GM21619 (cell line): ENCODE measurements around the gene IL31RA.

ENCODE experiments used
- ATAC-seq: cut with Tn5 transposase; IDR thresholded peaks from one replicate; pipeline ENCODE4 v1.9.1; 2021; ENCODE audit not compliant: unreplicated experiment

IL31RA gene

DNA sequence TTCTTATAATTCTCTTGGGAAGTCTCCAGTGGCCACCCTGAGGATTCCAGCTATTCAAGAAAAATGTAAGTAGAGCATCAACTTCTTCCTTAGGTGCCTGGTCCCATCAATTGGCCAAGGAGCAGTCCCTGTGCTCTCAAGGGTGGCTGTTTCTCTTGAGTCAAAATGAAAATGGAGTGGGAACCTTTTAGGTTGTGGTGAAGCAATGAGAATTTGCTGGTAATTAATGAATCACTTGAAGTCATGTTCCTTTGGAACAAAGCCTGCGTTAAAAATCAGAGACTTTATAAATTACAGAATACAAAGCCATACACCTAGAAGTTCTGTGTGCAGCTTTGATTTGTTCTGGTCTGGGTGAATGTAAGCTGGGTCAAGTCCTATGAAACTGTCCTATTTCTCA lies 48.9 kb downstream of the IL31RA start:
- ATAC-seq = peak; percentile 41

- ATAC-seq = no peak
These were observed 49.6 kb downstream of the IL31RA start for GRCh38 chr5:55900776-55901175.

GRCh38 chr5:55902696-55903095 lies 51.5 kb downstream of the IL31RA start:
- ATAC-seq = no peak

DNA sequence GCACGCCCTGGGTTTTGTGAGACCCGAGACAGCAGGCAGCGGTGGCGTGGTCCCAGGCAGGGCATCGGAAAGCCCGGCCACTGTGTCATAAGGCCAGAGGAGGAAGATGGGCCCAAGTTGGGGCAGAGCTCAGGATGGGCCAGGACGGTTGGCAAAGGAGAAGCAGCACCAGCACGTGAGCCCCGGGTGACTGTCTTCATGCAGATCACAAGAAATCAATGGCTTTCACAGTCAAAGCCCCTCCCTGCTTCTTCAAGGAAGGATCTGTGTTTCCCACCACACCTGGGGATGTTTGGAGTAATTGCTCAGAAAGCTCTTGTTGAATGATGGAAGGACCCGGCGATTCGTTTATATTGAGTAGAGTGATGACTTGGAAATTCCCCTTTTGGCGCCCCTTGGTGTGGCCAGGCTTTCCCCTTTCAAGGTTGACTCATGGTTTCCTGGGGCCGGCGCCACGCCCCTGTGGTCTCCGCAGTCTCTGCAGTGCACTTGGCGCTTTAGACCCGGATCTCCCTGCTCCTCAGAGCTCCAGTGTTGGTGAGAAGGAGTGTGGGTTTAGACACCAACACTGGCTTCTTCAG lies 52.1 kb downstream of the IL31RA start:
- ATAC-seq = peak; percentile 85

DNA sequence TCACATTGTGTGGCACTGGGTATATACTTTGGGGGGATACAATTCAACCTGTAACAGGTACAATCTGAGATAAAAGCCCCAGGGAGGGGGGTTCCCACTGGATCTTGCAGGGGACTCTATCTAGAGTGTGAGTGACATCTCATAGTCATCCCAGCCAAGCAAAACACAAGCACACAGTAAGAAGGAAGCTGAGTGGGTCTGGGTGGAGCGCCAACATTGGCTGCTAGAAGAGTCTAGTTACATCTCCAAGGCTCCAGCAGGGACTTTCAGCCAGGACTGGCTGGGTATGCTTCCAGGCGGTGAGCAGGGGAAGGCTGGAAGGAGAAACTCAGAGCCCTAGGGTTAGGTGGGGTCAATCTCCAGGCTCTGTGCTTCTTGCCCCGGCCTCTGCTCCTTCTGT lies 53.0 kb downstream of the IL31RA start:
- no peak for ATAC-seq

DNA sequence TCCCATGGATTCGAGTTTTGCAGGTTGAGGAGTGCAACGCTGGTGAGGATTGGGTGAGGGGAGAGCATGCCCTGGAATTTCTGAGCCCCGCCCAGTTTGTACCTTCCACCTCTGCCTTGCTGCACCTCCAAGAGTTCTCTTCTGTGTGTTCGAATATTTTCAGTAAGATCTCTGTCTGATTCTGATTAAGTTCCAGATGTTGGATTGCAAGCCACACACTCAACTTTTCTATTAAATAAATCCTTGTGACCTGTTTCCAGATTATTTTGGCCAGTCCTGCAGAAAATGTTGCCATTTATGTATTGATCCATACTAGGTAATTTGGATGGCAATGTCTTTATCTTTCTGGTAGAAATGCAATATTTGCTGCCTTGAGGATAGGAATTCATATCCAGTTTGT lies 54.1 kb downstream of the IL31RA start:
- no peak for ATAC-seq

DNA sequence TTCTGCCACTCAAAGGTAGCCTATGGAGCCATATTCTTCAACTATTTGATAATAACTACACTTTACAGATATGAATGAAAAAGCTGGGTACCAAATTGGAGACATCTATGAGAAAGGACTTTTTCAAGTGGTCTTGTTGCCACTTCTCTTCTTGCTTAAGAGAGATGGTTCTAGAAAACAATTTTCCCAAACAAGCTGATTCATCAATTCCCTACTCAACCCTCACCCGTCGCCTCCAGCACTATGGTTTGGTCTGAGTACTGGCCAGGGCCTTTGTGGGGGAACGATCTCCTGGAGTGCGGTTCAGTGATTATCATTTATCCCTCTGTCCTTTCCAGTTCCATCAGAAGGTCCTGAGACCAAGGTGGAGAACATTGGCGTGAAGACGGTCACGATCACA lies 56.8 kb downstream of the IL31RA start:
- ATAC-seq = no peak

- no peak for ATAC-seq
These were observed 57.6 kb downstream of the IL31RA start for GRCh38 chr5:55908804-55909203.

- no peak for ATAC-seq
These were observed 60.9 kb downstream of the IL31RA start for GRCh38 chr5:55911784-55912653.

DNA sequence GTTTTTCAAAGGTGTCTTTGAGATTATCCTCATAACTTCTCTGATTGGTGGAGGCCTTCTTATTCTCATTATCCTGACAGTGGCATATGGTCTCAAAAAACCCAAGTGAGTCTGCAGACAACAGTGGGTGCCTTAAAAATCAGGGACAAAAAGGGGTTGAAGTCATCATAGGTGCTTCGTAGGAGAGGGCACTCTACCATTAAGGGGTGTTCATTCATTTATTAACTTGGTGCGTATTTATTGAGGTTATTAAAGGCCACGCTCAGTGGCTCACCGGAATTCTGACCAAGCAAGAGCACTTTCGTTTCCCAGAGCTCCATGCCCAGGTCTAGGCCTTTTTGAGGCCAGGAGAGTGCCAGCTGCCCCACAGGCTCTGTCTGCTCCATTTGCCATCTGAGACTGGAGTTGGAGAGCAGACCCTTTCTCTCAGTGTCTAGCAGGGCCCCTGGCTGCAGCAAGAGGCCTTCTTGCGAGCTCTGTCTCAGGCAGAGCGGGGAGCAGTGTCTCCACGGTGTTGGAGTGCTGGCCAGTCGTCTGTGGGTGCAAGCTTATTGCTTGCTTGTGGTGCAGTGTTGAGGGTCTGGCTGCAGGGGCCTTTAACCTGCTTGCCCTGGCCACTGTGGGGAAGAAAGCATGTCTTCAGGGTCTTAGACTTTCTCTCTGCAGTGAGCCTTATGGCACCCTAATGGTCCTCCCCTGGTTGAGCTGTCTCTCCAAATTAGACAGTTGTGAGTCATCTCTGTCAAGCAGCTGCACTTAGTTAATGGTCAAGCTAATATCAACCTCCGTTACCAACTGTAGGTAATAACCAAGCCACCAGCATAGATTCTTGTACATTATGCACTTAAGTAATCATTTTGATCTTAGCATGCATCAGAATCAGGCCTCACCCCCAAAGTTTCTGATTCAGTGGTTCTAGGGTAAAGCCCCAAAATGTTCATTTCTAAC lies 62.6 kb downstream of the IL31RA start:
- ATAC-seq = peak; percentile 95

DNA sequence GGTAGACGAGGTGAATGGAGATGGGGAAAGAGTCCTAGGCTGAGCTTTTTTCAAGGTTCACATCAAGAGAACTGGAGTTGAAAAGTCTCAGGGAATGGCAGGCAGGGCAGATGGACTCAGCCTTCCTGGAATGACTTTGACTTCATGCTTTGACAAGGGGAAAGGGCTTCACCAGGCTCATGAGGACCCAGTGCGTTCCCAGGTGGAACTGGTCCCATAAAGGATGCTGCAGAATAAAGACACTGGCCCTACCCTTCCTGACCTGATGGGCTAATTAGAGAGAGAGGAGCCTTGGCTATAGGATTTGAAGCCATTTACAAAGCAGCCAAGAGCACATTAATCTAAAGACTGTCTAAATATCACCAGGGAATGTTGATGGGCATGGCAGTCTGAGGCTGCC lies 63.8 kb downstream of the IL31RA start:
- ATAC-seq = no peak

DNA sequence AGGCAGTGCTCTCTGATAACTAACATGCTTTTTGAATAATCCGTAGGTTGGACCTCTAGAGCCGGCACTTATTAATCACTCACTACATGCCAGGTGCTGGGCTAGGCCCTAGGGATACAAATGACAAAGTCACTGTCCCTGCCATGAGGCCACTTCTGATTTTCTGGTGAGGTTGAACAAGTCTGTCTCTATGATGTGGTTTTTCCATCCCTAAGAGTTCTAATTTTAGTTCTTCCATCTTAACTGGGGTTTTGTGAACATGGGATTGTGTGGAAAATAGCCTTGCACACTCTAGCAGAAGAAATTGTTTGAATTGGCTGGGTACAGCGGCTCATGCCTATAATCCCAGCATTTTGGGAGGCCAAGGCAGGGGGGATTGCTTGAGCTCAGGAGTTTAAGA lies 64.6 kb downstream of the IL31RA start:
- ATAC-seq = no peak

DNA sequence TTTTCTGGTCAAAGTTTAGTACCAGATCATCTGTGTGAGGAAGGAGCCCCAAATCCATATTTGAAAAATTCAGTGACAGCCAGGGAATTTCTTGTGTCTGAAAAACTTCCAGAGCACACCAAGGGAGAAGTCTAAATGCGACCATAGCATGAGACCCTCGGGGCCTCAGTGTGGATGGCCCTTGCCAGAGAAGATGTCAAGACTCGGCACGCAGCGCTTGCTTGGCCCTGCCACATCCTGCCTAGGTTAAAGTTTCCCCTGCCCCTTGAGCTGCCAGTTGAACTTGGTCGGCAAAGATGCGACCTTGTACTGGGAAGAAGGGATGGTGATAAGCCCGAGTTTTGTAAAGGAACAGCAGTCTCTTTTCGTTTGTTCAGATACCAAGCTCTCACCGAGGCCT lies 65.8 kb downstream of the IL31RA start:
- ATAC-seq = no peak

GRCh38 chr5:55917402-55918086 lies 66.4 kb downstream of the IL31RA start:
- no peak for ATAC-seq

- ATAC-seq = no peak
These were observed 67.2 kb downstream of the IL31RA start for GRCh38 chr5:55918087-55919035.

DNA sequence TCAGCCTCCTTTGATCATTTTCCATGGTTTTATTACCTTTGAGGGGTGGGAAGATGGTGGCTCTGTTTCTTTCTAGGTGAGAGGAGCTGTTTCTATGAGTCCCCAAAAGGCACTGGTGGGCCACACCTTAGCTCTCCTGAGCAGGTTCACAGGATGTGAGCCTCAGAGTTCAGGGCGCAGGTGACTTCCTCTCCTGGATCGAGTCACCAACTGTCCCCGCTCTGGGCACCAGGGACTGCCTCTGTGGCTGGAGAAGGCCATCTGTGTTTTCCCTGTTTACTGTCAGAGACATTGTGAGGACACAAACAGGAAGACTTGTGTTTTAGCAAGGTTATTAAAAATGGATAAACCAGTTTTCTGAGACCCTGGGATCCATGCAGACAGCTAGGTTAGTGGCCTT lies 68.5 kb downstream of the IL31RA start:
- ATAC-seq = no peak

GRCh38 chr5:55920784-55921183 lies 69.6 kb downstream of the IL31RA start:
- no peak for ATAC-seq

DNA sequence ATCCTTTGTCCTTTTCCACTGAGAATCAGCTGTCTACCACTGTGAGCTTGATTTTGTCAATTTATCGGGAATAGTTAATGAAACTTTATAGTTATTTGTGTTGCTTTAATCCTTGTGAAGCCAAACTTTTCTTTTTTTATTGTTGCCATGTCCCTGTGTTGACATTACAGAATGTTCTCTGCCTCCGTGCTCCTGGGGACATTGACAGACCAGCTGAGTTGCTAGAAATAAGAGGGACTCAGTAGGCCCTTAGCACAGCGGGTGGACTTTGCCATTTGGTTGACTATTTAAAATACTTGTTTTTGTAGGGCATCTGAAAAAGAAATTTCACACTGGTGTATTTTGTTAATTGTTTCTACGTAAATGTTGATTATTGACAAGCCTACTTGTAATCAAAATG lies 70.5 kb downstream of the IL31RA start:
- no peak for ATAC-seq

DNA sequence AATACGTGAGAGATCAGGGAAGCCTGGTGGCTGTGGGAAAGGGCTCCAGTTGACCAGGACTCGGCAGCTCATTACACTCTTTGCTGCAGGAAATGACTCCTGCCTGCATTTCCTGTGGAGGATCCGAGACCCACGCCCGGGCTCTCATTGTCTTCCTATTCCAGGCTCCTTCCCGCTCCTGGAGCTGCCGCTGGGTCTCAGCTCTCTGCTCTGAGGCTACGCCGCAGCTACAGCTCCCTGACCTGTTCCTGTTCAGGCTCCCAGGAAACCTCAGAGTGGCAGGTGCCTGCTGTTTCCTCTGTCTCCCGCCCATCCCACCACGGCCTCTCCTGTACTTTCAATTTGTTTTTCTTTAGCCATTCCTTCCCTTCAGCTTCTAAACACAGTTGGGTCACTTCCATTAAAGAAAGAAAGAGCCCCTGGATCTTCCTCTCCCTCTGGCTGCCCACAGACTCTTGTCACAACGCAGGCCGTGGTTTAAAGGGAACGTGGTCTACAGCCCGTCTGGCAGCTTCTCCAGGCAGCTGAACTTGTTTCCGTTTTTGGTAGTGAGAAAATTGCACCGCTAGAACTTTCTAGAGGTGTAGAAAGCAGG lies 72.1 kb downstream of the IL31RA start:
- no peak for ATAC-seq
